HG02623 (cell line): Measurements from ENCODE around the gene IFITM2.
"Not testable (repeated sequence)": the region's sequence is repeated elsewhere in the genome, so short reads cannot be mapped to it uniquely, and the experiment has no call there.

Experiments
- ATAC-seq: cut with Tn5 transposase; IDR thresholded peaks from one replicate; pipeline ENCODE4 v1.9.1; 2021; ENCODE audit warnings: moderate library complexity; ENCODE audit not compliant: unreplicated experiment

The IFITM2 gene

GRCh38 chr11:324593-325517, 17.2 kb downstream of the IFITM2 start:
- ATAC-seq = not testable (repeated sequence)

DNA sequence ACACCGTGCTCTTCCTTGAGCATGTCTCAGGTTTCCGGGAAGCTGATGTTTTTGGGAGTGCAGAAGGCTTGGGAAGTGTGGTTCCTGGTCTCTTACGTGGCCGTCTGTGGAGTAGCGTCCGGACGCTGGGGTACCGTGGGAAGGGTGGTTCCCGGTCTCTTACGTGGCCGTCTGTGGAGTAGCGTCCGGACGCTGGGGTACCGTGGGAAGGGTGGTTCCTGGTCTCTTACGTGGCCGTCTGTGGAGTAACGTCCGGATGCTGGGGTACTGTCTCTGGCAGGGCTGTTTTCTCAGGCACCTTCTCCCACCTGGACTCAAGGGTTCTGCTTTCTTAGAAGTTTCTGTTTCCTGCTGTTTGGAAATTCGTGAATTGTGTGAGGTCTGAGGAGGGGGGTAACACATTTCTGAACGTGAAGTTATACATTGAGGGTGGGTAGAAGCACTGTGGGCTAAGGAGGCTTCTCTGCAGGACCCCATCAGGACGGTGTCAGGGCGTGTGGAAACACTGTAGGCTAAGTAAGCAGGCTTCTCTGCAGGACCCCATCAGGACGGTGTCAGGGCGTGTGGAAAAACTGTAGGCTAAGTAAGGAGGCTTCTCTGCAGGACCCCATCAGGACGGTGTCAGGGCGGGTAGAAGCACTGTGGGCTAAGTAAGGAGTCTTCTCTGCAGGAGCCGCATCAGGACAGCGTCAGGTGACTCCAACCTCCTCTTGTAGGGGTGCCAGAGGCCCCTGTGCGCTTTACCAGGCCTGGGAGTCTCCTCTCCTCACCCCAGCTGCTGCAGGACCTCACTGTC, 18.4 kb downstream of the IFITM2 start:
- ATAC-seq = no peak

DNA sequence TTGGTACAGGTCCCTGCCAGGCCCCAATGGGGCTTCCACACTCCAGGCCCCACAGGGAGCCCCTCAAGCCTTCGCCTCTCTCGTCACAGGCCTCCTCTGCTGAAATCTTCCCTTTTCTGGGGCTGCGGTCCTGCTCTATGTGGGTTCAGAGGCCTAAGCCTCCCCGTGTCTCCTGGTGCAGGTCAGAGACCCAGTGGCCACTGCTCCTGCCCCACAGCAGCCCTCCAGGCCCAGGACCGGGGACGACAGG, 18.9 kb downstream of the IFITM2 start:
- ATAC-seq = no peak

- ATAC-seq = peak; percentile 49
These were observed 19.4 kb downstream of the IFITM2 start for GRCh38 chr11:326842-327580.

DNA sequence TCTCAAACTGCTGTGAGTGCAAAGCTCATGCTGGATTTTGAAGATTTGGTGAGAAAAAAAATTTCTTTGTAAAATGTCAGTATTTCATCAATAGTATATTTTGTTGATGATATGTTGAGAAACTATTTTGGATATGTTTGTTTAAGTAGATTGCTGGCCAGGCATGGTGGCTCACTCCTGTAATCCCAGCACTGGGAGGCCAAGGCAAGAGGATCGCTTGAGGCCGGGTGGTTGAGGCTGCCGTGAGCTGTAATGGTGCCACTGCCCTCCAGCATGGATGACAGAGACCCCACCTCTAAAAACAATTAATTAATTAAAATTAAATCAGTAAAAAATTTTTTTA, 19.9 kb downstream of the IFITM2 start:
- no peak for ATAC-seq

DNA sequence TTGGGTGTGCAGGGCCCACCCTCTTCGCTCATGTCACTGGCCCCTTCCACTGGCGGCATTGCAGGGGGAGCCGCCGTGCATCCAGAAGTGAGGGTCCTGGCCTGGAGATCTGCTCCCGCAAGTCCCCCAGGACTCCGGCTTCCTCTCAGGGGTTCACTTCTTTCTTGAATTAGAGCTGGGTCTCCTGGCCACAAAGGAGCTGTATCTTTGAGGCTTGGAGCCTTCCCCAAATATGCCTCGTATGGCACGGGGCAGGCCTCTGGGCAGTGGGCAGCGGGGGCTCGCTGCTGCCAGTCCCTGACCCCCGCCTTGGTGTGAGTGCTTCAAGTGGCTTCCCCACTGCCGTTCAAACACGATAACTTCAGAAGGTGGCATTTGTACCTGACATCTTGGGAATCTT, 20.4 kb downstream of the IFITM2 start:
- ATAC-seq = no peak

GRCh38 chr11:328516-329100, 21.0 kb downstream of the IFITM2 start:
- not testable (repeated sequence) for ATAC-seq

GRCh38 chr11:329886-330253, 22.3 kb downstream of the IFITM2 start:
- ATAC-seq = no peak

GRCh38 chr11:330307-330693, 22.7 kb downstream of the IFITM2 start:
- no peak for ATAC-seq

DNA sequence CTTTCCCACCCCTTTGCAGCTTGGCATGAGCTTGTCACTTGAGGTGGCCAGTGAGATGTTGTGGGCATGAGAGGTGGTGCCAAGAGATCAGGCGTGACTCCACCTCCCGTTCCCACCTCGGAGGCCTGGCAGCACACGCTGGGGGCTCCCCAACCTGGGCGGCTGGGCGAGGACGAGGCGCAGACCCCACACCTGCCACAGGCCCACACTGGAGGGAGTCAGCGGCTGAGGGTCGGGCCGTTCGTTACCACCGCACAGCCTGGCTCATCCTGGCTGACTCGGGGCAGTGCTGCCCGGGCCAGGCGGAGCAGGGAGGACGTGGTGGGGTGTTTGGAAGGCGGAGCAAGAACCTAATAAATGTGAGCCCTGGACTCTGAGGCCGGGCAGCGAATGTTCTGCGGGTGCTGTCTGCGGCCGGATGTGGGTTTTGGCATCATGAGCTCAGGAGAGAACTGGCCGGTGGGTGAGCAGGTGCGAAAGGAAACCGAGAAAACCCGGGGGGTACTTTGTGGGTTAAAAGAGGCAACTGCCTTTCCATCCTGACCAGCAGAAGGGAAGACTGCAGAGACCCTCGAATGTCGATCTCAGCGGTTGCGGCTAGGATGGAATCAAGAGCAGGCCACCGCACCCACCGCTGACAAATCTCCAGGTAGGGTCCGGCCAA, 23.2 kb downstream of the IFITM2 start:
- no peak for ATAC-seq

- no peak for ATAC-seq
These were observed 23.9 kb downstream of the IFITM2 start for GRCh38 chr11:331358-332060.

- no peak for ATAC-seq
These were observed 25.2 kb downstream of the IFITM2 start for GRCh38 chr11:332651-333480.

DNA sequence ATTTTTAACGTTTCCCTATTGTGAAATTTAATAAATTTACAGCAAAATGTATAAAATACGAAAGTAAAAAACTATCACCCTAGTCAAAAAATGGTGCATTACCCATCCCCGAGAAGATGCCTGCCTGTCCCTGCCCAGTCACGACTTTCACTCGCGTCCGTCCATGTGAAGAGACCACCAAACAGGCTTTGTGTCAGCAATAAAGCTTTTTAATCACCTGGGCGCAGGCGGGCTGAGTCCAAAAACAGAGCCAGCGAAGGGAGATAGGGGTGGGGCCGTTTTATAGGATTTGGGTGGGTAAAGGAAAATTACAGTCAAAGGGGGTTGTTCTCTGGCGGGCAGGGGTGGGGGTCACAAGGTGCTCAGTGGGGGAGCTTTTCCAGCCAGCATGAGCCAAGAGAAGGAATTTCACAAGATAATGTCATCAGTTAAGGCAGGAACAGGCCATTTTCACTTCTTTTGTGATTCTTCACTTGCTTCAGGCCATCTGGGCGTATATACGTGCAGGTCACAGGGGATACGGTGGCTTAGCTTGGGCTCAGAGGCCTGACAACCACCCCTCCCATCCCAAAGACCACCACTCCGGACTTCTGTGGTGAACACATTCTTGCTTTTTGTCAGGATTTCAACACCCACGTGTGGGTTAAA, 26.1 kb downstream of the IFITM2 start:
- ATAC-seq = not testable (repeated sequence)

DNA sequence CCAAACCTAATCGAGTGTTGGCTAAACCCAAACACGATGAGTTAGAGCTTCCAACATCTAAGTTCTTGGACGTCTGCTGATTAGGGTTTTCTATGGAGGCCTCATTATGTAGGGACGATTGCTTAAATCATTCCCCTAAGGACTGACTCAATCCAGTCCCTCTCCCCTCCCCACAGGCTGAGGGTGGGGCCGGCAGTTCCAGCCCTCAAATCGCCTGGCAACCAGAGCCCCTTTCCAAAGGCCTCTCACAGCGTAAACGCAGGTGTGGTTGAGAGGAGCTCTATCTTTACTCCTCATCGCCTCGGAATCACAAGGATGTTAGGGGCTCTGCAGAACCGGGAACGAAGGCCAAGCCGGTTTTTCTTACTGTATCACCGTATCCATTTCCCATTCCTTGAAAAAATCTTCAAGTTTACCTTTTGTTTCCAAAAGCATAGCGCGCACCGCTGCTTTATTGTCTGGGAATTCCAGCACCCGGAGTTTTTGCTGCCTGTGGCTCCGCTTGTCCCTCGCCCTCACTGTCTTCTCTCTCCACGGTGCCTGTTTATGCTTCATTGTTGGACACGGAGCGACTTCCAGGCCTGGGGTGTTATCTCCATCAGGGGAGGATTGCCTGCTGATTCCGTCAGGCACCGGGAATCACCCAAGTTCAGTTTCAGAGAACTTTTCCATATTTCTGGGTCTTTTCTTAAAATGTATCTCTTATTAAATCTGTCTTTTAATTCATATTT, 26.8 kb downstream of the IFITM2 start:
- no peak for ATAC-seq

DNA sequence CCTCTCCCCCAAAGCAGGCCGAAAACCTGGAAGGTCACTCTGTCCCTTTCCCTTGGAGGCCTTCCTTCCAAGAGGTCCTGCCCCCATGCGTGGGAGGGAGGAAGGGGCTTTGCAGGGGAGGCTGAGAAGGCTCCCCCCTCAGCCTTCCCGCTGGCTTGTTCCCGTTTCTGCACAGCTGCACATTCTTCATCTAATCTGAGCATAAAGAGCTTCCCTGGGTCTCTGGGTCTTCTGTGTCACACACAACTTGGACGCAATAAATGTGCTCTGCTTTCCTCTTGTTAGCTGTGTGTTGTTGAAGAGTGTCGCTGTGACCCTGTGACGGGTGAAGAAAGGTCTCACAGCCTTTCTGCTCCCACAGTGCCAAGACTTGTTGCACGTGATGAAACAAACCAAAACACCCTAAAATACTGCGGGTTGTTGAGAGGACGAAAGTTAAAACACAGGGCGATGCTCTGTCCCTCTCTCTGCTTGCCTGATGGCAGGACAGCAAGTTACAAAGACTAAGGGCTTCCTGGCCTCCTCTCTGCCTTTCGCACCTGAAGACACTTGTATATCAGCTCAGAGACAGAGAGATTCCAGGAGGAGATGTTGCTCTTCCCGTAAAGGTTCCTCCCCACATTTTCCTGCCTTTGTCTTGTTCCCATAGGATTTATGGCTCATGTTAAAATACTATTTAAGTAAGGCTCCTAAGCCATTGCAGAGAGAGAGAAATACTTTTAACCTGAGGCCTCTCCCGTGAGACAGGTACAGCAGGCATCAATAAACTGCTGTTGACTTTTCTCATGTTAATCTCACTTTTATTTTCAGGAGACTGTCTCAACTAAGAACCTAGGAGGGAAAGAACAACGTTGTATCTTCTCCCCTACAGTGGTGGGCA, 28.4 kb downstream of the IFITM2 start:
- ATAC-seq = no peak

- no peak for ATAC-seq
These were observed 29.1 kb downstream of the IFITM2 start for GRCh38 chr11:336659-337198.

DNA sequence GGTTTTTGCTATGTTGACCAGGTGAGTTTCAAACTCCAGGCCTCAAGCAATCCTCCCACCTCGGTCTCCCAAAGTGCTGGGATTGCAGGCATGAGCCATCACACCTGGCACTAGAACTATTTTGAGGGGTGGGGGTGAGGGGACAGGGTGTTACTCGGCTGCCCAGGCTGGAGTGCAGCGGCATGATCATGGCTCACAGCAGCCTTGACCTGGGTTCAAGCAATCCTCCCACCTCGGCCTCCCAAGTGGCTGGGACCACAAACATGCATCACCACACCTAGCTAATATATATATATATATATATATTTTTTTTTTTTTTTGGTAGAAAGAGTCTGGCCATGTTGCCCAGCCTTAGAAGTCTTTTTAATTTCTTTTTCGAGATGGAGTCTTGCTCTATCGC, 30.1 kb downstream of the IFITM2 start:
- ATAC-seq = no peak
